NOMO-1 treated with DMSO at 0.1 percent for 48 hours (cell line): ENCODE results near the gene HS6ST3.

ENCODE experiments used
- DNase-seq: peaks from one replicate; lab custom pipeline; 2025; ENCODE audit not compliant: unreplicated experiment; lab: John Stamatoyannopoulos, UW

Gene HS6ST3

DNA sequence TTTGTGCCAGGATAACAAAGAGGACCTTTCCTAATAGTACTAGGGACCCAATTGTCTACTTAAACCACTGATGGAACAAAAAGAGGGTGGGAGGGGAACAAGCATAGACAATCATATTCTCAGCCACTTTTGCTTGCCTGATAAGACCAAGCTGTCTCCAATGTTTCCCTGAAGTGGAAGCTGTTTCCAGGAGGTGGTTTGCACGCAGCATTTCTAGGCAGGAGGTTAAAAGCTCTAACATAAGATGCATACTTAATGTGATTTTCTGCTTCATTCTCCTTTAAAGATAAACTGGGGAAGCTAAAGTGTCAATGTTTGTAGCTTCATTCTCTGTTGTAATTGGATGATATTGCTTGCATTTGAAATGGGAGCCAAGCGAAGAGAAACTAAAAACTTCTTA lies 442.9 kb downstream of the HS6ST3 start:
- DNase-seq = no peak

DNA sequence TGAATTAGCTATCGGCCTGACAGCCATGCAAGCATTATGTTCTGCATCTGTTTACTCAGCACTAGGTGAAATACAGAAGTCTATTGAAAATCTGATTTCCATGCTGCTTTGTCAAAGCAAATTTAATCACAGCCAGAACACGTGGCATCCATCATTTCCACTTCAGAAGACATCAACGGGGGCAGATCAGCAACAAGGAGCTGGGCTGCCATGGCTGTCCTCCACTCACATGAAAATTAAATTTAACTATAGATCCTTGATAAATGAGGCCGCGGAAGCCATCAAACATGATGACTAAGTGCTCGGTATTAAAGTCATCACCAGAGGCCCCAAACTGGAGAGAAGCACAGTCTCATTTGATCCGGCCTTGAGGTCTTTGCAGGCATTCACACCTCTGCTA lies 443.5 kb downstream of the HS6ST3 start:
- no peak for DNase-seq

DNA sequence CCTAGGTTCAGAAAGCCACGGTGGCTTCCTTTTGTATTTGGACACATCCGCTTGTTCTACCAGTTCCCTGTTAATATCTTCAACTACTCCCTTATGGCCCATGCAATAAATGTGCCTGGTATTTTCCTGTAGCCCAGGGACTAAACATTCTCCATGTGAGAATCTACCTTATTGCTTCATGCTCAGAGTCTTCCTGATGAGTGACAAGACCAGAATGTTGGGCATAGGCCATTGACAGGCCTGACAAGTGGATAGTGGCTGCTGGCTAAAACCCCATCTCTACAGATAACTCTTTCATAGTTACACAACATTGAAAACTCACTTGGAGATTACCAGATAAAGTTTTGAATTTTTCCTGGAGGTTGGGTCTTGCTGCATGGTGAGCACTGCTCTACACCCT lies 449.9 kb downstream of the HS6ST3 start:
- no peak for DNase-seq

DNA sequence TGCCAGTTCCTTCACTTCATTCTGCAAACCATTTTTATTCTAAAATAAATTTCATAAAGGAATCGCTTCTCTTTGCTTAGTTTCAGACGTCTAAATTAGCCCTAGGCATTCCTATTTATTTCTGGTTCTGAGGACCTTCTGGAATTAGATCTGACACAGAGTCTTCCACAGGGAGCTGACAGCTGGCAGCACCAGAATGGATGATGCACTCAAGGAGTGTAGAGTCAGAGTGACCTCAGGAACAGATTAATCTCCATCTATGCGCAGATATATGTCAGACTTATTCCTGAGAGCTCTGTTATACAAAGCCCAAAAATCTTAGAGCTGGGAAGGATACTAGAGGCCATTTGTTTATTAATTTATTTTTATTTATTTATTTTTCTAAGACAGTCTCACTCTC lies 450.8 kb downstream of the HS6ST3 start:
- no peak for DNase-seq

DNA sequence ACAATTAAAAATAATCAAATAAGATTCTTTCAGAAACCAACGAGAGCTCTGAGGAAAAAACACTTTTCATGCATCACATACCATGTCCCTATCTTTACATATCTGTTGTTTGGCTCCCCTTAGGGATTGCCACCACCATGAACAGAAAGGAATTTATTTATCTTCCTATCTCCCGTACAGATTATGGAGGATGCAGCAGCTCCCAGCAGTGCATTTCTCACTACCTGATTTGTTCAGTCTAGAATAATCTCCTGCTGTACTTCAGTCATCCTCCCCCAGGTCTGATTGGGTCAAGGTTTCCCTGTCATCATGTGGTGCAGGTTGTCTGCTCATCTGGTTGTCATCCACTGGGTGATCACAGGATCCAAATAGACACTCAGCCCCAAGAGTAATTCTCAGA lies 453.1 kb downstream of the HS6ST3 start:
- no peak for DNase-seq

DNA sequence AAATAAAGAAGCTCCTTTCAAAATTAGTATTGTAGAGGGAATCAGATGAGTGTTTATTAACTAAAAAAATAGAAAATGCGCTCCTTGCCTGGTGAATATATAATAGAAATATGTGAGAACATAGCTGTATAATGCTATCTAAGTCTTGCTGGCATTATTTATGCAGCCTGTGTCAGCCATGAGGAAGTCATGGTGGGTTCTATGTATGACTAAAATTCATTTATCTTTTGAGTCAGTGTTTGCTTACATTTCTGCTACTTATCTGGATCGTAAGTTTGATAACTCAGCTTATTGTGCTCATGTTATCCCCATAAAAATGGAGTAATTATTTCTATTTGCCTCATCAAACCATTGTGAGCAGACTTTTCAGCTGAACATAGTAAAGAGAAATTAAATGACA lies 455.1 kb downstream of the HS6ST3 start:
- no peak for DNase-seq

DNA sequence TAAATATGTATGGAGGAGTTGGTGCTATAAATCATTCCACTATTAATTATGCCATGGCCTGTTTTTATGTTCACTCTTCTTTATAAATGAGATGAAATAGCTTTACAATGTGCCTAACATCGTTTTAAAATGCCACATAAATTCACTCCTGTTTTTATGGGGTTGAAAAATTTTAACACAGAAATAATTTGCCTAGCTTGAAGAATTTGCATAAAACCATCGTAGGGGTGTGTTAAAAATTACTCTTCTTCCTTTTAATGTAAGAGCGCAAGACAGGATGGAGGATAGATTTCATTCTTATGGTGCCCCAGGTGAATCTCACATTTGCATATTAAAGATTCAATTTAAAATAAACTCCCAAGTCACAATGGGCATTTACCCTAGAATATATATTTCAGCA lies 456.6 kb downstream of the HS6ST3 start:
- no peak for DNase-seq

DNA sequence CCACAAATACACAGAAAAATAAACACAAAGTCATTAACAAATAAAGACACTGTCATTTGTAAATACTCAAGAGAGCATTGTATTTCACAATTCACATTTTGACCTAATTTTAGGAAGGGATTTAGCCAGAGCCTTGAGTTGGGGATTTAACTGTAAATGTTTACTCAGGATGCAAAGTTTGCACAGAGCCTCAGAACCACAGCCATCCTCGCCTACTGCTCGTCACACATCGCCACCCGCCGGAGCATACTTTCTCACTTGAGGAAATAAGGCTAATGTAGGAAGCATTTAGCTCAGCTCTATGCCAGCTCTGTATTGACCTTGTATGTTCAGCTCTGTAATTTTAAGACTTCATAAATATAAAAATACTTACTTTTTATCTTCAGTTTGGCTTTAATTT lies 461.6 kb downstream of the HS6ST3 start:
- DNase-seq = no peak

DNA sequence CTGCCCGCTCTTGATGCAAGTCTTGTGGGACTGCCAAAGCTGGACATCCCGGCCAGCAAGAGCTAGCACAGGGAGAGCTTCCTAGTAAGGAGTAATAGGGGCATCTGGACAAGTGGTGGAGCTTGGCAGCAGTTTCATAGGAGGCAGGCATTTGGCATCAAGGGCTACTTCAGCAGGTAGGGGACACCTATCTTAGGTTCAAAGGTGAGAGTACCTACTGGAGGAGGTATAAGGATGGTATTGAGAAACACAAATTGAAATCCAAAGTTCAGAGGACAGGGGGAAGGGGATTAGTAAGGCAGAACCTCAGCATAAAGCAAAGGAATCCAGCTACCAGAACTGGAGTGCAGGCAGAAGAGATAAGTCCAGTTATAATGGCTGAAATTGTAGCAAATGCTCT lies 462.7 kb downstream of the HS6ST3 start:
- no peak for DNase-seq

DNA sequence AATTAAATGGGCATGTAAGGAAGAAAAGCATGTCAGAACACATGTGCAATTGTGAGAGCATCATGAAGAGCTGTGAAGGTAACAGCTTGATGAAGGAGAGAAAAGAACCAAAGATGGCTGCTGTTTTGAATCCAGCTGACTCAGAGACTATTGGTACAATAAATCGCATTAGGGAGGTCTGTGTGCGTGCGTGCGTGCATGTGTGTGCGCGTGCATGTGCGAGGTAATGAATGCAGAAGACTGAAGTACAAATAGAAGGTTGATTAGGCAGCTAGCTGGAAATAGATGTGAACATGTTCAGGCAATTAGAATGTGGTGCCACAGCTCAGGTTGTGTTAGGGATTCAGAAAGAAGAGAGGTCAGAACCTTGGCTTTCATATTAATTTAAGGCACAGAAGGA lies 463.9 kb downstream of the HS6ST3 start:
- DNase-seq = no peak

DNA sequence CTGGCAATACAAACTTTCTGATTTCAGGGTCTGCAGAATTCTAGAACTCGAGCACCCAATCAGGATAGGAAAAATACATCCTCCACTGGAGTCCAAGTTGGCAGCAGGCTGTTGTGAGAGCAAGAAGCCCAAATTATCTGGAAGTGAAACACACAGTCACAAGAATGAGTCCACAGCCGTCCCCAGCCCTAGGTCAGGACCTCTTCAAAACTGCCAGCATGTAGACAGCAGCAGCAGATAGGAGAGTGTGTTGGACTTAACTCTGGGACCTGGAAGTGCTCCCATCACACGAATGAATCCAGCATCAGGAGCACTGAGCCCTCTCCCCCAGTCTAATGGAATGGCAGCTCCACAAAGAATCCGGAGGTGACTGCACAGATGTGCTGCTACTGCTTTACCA lies 483.7 kb downstream of the HS6ST3 start:
- DNase-seq = no peak

DNA sequence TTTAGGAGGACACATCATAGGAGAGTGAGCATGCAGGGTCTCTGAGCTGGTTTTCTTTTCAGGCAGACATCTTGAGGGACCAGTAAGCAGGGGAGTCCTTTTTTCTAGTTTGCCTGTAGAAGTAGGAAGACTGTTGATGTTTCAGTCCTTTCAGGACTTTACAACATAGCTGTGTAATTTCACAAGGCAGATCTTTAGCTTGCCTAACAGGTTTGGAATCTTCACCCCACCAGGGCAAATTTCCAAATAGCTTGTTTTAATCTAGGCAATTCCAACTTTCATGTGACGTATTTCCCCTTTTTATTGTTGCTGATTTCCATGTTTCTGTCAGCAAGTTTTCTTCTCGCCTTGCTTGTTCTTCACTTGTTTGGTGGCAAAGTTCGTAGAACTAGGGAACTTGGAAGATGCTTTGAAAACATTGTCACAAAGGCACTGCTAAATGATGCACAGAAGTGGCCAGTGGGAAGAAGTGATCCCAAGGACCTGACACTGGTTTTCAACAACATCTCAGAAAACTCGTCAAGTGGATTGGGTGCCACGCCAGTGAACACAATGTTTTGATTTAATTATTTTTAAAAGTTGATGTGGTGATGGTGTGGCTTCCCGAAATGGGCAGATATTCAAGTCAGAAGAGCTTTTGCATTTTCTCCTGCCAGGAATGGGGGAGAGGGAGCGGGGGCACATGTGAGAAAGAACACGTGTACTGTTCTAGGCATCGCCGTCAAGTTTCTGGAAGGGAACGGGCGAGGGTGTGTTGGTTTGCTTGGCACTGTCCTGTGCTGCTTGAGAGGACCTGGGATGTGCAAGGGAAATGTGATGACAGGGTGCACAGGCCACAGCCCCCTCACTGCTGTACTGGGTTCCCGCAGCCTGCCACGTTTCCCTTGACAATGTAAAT lies 485.8 kb downstream of the HS6ST3 start:
- DNase-seq = no peak

DNA sequence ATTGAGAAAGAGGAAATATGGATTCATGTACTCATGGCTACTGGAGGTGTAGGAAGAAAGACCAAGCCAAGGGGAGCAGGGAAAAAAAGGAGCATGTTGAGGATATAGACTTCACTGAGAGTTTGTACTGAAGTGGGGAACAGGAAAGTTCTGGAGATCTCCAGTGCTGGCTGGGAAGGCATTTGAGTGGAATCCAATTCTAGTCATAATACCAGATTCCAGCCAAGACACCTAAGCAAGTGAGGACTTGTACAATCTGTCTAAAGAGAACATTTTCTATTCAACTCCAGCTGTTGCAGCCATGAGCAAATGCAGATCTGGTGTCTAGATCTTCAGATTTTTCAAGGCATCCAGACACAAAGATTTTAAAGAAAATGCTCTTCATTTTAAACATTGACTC lies 491.8 kb downstream of the HS6ST3 start:
- no peak for DNase-seq

DNA sequence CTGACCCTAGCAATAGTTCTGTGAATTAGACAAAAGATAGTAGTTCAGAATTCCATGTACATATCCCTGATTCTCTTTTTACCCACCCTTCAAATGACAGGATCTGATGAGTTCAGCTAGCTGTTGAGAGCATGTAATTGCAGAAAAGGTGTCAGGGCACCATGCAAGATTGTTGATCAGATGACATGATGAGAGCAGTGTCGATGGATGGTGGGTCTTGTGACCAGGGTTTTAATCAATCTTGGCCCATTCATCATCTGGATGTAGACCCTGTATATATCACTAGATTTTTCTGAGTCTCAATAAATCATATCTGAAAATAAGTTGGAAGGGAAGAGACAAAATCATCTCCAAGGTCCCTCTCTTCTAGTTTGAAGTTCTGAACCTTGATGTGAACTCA lies 525.3 kb downstream of the HS6ST3 start:
- no peak for DNase-seq

DNA sequence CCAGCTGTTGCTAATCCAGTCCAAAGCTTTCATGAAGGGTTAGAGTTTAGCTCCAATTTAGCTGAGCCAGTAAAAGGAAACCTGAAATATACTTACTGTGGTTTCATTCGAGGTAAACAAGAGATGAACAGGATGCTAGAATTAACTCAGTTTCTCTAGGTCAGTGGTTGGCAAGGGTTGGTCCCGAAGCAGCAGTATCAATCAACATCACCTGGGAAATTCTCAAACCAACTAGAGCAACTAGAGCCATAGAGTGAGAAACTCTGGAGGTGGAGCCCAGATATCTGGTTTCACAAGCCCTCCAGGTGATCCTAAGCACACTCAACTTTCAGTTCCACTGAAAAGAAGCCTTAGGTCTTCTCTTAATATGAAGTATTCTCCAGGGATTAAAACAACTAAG lies 527.6 kb downstream of the HS6ST3 start:
- no peak for DNase-seq

DNA sequence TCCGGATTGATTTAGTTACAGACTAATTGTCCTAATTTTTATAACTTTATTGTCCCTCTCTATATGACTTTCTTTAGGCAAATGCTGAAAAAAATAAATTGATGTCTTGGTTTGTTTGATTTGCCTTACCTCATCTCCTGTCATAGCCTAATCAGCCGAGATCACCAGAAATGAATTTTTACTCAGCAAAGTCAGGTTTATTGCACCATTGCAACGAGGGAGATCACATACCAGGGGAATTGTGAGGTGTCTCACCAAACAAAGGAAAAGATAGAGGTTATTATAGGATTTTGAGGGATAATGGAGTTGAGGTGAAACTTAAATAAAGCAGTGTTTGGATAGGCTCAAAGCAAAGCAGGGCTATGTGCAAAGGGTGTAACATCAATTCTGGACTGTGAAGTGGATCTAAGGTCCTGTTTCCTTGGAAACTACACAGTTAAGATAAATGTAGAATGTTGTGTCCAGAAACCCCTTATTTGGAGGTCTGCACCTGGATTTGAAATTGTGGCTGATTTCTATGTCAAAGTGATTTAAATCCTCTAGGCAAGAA lies 531.8 kb downstream of the HS6ST3 start:
- DNase-seq = no peak

DNA sequence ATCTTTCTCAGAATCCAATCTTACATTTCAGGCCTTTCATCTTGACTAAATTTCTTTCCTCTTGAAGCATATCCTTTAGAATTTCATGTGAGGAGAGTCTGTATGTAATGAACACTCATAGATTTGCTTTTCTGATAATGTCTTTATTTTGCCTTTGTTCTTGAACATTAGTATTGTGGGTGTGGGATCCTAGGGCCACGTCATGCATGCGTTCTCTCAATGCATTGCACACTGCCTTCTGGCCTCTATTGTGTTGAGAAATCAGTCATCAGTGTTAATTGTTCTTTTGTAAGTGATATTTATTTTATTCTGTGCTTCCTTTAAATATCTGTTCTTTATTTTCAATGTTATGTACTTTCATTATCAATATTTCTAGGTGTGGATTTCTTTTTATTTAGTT lies 539.4 kb downstream of the HS6ST3 start:
- DNase-seq = no peak

DNA sequence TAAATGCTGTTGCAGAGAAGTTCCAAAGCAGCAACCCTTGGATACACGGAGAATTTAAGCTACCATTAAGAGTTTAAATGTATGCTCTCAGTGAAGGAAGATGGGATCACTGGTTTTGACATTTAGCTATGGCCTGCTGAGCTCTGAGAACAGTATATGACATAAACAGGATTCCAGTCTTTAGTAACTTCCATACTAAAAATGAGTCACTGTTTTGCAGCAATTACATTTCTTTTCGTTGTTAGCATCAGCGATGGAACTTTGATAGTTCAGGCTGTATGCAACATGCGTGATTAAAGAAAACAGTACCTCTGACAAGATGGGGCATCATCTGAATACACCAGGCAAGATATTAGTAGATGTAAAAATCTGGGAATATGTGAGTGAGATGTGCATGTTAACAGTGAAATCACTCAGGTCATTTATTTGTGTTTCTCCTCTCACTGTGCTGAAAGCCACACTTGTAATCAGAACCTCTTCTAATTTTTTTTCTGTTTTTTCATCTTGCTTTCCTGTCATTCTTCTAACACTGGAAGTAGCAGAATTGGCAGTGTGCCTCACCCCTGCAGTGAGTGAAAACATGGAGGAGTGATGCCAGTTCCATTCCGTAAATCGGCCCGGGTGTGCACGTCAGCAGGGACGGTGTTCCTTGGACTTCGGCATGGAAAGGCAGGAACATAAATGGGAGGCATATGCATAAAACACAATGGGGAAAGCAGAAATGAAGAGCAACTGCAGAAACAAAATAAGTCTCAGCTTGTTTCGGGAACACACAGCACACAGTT lies 542.8 kb downstream of the HS6ST3 start:
- no peak for DNase-seq

DNA sequence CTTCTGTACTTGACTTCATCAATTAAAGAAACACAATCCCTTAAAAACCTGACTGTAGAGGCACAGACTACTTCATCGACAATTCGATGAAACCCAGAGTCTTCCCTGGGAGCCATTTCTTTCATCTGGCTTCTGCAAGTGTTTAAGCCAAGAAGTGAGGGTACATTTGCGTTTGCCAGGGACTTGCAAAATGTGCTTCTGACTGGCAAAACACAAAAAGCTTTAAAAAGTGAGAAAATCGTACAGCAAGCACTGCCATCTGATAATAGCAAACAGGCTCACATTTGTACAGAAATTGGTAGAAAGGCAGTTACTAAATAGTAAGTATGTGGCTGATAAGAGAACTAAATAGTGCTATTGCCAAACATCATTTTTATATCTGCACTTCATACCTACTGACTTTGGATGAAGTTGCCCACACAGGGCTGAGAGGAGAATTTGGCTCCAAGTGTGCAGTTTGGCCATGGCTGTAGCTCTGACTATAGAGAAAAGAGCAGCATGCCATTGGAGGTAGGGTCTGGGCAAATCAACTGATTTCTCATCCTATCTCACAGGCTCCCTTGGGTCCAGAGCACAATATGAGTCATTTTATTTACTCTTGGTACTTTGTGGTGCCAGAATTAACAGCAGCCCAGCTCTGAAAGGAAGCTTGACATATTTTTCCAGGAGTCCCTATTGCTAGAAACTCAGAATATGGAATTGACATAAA lies 546.2 kb downstream of the HS6ST3 start:
- DNase-seq = no peak

DNA sequence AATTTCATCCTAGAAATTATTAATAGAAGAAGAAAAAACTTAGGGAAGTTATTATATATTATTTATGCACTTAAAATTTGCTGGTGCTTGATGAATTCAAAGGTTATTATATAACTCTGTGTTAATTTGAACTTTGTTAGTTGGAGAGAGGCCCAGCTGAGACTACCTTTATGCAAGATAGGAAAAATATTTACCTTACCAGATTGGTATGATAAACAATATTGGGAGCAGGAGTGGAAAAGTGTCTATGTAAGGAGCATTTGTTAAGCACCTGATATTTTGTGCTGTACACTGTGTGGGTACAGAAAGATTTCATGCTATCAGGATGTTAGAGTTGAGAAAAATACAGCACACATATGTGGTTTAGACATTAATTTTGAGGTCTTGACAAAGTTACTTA lies 547.1 kb downstream of the HS6ST3 start:
- DNase-seq = no peak

DNA sequence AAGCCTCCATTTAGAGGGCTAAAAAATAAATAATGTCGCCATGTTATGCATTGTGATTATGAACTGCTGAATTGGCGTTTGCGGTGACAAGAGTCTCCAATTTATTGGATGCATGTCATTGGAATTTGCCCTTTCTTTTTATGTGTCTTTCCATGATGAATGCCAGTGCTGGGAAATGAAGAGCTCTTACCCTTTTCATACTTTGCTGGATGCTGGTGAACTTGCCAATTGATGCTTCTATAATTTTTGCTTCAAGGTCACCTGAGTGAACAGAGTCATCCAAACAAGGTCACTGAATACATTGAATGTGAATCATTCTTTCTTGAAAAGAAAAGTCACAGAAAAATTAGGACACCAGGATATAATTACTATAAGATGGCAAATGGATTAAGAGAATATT lies 556.2 kb downstream of the HS6ST3 start:
- no peak for DNase-seq
